CD4-positive, alpha-beta T cell treated with Interleukin-15 for 1 hour (primary cell): ENCODE data around the gene HOPX.
"Not testable (repeated sequence)": the region's sequence is repeated elsewhere in the genome, so short reads cannot be mapped to it uniquely, and the experiment has no call there.

Experiments
- DNase-seq: peaks from one replicate; pipeline ENCODE4 v3.0.0-alpha.2; 2020

Gene HOPX

GRCh38 chr4:56622176-56622575 lies 58.9 kb downstream of the HOPX start:
- no peak for DNase-seq

GRCh38 chr4:56619816-56620215 lies 61.3 kb downstream of the HOPX start:
- DNase-seq: no peak

DNA sequence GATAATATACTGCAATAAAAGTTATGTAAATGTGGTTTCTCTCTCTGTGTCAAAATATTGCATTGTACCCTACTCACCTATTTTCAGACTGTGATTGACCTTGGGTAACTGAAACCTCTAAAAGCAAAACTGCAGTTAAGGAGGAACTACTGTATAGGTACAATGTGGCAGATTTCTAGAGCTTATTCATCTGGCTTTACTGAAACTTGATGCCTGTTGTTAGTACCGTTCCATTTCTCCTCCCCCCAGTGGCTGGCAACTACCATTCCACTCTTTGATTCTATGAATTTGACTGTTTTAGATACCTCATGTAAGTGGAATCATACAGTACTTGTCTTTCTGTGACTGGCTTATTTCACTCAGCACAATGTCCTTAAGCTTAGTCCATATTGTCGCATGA lies 61.9 kb downstream of the HOPX start:
- no peak for DNase-seq

DNA sequence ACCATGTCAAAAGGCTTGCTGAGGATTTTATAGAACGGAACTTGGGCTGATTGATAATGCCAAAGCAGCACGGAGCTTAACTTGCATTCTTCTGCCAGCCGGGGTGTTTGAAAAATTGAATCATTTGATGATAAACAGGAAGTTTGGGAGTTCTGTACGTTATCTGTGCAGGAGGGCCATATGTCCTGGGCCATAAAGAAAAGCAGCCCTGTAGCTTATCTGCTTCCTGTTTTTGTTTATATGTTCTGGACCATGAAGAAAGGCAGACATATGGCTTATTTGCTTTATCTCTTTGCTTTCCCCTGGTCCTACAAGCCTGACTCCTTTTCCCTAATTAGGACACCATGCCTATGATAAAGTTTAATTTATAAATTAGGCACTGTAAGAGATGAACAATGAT lies 62.4 kb downstream of the HOPX start:
- no peak for DNase-seq

DNA sequence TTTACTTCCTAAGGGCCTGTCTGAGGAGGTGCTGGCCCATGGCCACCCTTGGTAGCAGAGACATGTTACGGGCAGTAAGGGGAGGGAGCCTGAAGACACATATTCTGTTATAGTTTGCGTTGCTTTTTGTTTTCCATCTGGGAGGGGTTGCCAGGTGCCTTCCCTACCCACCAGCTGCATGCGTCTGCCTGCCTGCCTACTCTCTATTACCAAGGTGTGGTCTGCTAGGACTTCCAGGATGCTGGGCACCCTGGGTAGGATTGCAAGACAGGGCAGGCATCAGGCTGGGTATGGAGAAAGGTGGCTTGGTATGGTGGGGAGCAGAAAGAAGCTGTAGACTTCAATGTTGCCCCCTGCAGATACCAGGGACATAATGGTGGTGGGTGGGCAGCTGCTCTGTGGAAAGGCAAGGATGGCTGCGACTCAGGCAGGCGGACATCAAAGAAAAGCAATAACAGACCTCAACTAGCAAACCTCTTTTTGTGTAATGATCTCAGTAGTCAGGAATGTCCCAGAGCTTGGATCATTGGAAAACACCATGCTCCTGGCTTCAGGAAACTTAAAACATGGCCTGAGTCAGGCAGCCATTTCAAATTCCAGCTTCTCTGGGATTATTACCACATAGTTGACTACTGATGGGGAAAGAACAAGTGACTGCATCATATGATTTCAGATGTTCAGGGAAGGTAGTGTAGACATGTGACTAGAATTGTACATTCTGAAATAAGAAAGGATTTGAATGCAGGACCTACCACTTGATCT lies 67.8 kb downstream of the HOPX start:
- no peak for DNase-seq

GRCh38 chr4:56612282-56612681 lies 68.8 kb downstream of the HOPX start:
- DNase-seq: no peak

GRCh38 chr4:56611501-56611900 lies 69.6 kb downstream of the HOPX start:
- DNase-seq: no peak

DNA sequence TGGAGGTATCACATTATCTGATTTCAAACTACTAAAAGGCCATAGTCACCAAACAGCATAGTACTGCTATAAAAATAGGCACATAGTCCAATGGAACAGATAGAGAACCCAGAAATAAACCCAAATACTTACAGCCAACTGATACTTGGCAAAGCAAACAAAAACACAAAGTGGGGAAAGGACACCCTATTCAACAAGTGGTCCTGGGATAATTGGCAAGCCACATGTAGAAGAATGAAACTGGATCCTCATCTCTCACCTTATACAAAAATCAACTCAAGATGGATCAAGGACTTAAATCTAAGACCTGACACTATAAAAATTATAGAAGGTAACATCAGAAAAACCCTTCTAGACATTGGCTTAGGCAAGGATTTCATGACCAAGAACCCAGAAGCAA lies 70.9 kb downstream of the HOPX start:
- not testable (repeated sequence) for DNase-seq

GRCh38 chr4:56607926-56608325 lies 73.2 kb downstream of the HOPX start:
- DNase-seq: no peak

DNA sequence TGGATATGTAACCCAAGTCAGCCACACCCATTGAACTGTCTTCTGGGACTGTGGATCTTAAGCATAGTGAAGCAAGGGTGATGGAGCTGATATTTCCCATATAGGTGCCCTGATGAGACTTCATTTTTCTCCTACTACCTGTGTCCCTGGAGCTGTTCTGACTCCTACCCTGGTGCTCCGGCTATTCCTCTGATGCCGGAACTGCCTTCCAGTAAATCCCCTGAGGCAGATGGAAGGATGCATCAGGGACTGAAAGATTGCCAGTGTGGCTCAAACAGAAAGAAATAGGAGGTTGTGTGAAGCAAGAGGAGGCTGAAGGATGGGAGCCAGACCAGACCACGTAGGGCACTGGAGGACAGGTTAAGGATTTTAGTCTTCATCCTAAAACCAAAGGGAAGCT lies 74.7 kb downstream of the HOPX start:
- no peak for DNase-seq

DNA sequence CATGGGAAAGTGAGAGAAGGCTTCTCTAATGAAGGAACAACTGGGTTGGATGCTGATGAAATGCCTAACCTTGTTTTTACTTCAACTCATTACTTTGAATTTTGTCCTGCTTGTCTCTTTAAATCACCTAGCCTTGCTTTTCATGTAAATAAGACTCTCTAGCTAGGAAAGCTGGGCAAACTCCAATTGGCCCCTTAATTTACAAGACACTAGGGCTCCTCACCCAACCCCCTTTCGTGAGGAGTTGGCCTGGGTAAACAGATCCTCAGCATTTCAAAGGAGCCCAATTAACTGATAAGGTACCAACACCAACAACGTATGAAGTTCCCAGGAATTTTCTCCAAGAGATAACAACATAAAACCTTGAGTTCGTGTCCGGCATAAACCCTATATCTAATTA lies 75.6 kb downstream of the HOPX start:
- DNase-seq: not testable (repeated sequence)

- DNase-seq: no peak
Observed at GRCh38 chr4:56603297-56603696, 77.8 kb downstream of the HOPX start.
